Activated CD4-positive, alpha-beta T cell treated with anti-CD3 and anti-CD28 coated beads, Interleukin-2, amount 50 U/mL, for 48 hours (primary cell): ENCODE data around the gene GNPTG.

ENCODE experiments used
- DNase-seq, 2 experiments: peaks; one replicate each; pipeline ENCODE4 v3.0.0-alpha.2; 2020

GNPTG gene

GRCh38 chr16:1374418-1375297 is 22.9 kb downstream of the GNPTG start:
- no peak for DNase-seq

DNA sequence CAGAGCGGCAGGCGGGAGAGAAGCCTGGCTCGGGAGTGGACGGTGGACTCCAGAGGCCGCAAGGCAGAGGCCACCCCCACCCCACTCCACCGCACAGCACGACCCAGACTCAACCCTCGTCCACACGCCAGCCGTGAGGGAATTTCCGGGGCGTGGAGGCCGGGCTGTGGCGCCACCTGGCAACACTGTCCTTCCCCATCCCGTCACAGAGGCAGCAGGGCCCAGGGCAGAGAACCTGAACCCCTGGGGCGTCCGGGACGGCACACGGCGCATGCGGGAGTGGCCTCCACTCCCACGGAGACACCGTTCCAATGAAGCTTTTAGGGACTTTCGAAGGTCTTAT is 23.5 kb downstream of the GNPTG start:
- DNase-seq = no peak

DNA sequence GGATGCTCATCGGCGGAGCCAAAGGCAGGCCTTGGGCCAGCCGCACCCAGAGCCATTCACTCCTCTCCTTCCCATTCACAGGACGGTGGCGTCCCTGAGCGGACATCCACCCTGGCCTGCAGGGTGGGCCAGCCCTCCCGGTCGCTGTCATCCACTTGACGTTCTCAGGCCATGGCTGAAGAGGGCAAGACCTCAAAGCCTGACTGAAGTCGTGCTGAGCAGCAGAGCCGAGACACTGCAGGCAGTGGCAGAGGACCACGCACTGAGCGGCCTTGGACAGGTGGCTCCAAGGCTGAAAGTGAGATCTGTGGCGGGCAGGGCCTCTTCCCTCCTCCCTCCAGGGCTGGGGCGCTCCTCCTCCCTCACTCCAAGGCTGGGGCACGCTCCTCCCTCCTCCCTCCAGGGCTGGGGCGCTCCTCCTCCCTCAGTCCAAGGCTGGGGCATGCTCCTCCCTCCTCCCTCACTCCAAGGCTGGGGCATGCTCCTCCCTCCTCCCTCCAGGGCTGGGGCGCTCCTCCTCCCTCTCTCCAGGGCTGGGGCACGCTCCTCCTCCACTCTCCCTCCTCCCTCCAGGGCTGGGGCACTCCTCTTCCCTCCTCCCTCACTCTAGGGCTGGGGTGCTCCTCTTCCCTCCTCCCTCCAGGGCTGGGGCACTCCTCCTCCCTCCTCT is 24.1 kb downstream of the GNPTG start:
- no peak for DNase-seq

DNA sequence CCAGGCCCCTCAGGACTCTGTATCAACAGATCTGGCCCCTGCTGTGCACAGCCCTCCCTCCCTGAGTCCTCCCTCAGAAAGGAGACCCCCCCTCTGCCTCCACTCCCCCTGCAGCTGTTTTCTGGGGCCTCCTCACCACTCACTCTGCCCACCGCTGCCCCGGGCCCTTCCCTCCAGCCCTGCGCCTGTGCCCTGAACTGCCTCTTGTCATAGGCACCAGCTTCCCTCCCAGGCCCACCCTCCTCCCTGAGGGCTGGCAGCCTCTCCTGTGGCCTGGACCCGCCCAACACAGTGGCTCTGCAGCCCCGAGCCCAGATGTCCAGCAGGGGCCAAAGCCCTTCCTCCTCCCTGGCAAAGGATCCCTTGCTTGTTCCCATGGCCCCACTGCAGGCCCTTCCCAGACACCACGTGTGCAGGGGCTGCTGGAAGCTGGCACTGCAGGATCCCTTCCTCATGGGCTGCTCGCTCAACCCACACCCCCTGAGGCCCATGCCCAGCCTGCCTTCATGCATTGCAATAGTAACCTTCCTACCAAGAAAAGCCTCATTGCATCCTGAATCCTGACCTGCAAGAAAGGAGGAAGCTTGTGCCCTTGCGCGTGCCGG is 25.8 kb downstream of the GNPTG start:
- no peak for DNase-seq

- no peak for DNase-seq
Observed at GRCh38 chr16:1378087-1378803, 26.5 kb downstream of the GNPTG start.

DNA sequence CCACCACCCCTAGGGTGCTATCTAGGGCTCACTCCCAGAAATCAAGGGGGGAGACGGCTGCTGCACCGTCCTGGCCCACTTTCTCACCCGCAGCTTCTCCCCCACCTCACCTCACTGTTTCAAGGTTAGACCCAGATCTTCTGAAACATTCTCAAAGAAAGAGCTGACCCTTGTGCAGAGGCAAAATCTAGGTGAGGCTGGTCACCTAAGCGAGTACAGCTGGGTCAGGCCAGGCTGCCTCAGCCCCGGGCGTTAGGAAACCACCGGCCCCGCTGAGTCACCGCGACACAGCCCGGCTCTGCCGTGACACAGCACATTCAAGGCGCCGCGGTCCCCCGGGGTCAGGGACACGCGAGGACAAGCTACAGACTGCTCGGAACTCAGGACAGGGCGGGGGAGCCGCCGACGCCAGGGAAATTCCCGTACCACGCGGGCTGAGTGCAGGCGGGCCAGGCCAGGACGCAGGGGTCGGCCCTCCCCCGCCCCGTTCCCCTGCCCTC is 27.1 kb downstream of the GNPTG start:
- DNase-seq = peak; percentile 75 to 78

- peak; percentile 72 to 76 for DNase-seq
Observed at GRCh38 chr16:1379304-1380076, 27.8 kb downstream of the GNPTG start.

- DNase-seq = no peak
Observed at GRCh38 chr16:1380195-1380594, 28.5 kb downstream of the GNPTG start.

GRCh38 chr16:1381612-1382406 is 30.1 kb downstream of the GNPTG start:
- no peak for DNase-seq

- DNase-seq = no peak
Observed at GRCh38 chr16:1383556-1383955, 31.8 kb downstream of the GNPTG start.

- no peak for DNase-seq
Observed at GRCh38 chr16:1385232-1385631, 33.5 kb downstream of the GNPTG start.

- DNase-seq = no peak
Observed at GRCh38 chr16:1387331-1387730, 35.6 kb downstream of the GNPTG start.

GRCh38 chr16:1389762-1390161 is 38.0 kb downstream of the GNPTG start:
- DNase-seq = no peak

GRCh38 chr16:1390239-1390779 is 38.6 kb downstream of the GNPTG start:
- DNase-seq = no peak

GRCh38 chr16:1392826-1393225 is 41.1 kb downstream of the GNPTG start:
- DNase-seq = no peak

GRCh38 chr16:1393613-1394176 is 42.0 kb downstream of the GNPTG start:
- no peak for DNase-seq

GRCh38 chr16:1394367-1394951 is 42.7 kb downstream of the GNPTG start:
- DNase-seq = no peak

DNA sequence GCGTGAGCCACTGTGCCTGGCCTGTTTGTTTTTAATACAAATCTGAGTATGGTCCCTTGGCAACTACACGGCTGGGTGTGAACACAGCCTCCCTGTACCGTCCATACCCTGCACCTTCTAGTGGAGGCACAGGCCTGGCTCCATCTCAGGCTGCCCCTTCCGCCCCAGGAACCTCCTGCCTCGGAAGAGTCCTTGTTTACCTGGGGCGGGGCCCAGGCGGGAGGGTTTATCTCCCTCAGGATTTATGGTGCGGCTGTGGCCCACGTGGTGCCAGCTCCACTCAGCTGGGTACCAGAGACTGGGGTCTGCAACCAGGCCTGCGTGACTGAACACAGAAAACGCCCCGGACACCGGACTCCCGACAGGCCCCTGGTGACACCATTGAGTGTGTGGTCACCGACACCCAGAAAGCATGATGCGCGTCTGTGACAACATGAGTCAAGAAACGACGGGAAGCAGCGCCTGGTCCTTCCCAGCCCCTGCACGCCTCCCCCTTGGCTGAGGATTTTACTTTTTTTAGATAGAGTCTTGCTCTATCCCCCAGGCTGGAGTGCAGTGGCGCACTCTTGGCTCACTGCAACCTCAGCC is 43.8 kb downstream of the GNPTG start:
- DNase-seq = no peak

DNA sequence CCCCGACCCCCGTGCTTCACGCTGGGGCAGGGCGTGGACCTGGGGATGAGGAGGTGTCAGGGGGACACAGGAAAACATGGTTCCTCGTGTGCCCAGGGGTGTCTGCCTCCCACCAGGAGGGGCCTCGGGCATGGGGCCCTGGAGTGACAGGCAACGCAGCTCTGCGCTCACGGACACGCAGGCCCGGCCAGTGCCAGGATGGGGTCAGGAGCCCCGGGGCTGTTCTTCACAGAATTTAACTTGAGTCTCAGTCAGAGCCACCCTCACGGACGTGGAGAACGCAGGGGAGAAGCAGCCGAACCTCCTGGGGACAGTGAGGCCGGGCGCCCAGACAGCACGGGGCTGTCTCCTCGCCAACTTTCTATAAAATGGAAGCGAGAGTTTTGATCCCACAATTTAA is 46.0 kb downstream of the GNPTG start:
- DNase-seq = no peak

GRCh38 chr16:1398351-1398750 is 46.6 kb downstream of the GNPTG start:
- no peak for DNase-seq
